GM19193 (cell line): ENCODE data around the gene ETFA.

Experiments
- POLR2A ChIP-seq: IDR thresholded peaks from 4 replicates; pipeline ENCODE4 v1.6.1; 2011; ENCODE audit not compliant: insufficient read depth, insufficient read length; ENCODE audit errors: extremely low read depth

Gene ETFA

GRCh38 chr15:76223521-76223920 lies 87.7 kb downstream of the ETFA start:
- TF ChIP-seq POLR2A, result no peak

- TF ChIP-seq POLR2A, result no peak
Measured at GRCh38 chr15:76222159-76222558, 89.1 kb downstream of the ETFA start.

GRCh38 chr15:76221085-76221767 lies 90.0 kb downstream of the ETFA start:
- no peak for TF ChIP-seq POLR2A

GRCh38 chr15:76217882-76218217 lies 93.4 kb downstream of the ETFA start:
- TF ChIP-seq POLR2A, result no peak

- TF ChIP-seq POLR2A, result no peak
Measured at GRCh38 chr15:76217029-76217881, 94.0 kb downstream of the ETFA start.

GRCh38 chr15:76215634-76216033 lies 95.6 kb downstream of the ETFA start:
- no peak for TF ChIP-seq POLR2A

- TF ChIP-seq POLR2A, result no peak
Measured at GRCh38 chr15:76209942-76210341, 101.3 kb downstream of the ETFA start.

GRCh38 chr15:76209523-76209922 lies 101.7 kb downstream of the ETFA start:
- TF ChIP-seq POLR2A, result no peak

GRCh38 chr15:76208786-76209424 lies 102.4 kb downstream of the ETFA start:
- no peak for TF ChIP-seq POLR2A

- no peak for TF ChIP-seq POLR2A
Measured at GRCh38 chr15:76208084-76208785, 103.0 kb downstream of the ETFA start.

- no peak for TF ChIP-seq POLR2A
Measured at GRCh38 chr15:76206325-76206976, 104.8 kb downstream of the ETFA start.

GRCh38 chr15:76204916-76205460 lies 106.3 kb downstream of the ETFA start:
- TF ChIP-seq POLR2A, result no peak

GRCh38 chr15:76204109-76204845 lies 107.0 kb downstream of the ETFA start:
- TF ChIP-seq POLR2A, result no peak
